T follicular helper cell (primary cell): ENCODE measurements around the gene DCUN1D3.
"Not testable (repeated sequence)": the region's sequence is repeated elsewhere in the genome, so short reads cannot be mapped to it uniquely, and the experiment has no call there.

Experiments used
- DNase-seq: peaks from one replicate; pipeline ENCODE4 v3.0.0-alpha.2; 2020; ENCODE audit warnings: low read depth

DCUN1D3 gene

GRCh38 chr16:20822521-20823325 is 77.4 kb downstream of the DCUN1D3 start:
- no peak for DNase-seq

- no peak for DNase-seq
Observed at GRCh38 chr16:20821682-20822081, 78.5 kb downstream of the DCUN1D3 start.

GRCh38 chr16:20818929-20819585 is 81.1 kb downstream of the DCUN1D3 start:
- DNase-seq, result no peak

GRCh38 chr16:20814784-20815183 is 85.4 kb downstream of the DCUN1D3 start:
- no peak for DNase-seq

GRCh38 chr16:20812510-20812909 is 87.6 kb downstream of the DCUN1D3 start:
- no peak for DNase-seq

- no peak for DNase-seq
Observed at GRCh38 chr16:20811889-20812439, 88.2 kb downstream of the DCUN1D3 start.

- no peak for DNase-seq
Observed at GRCh38 chr16:20807862-20808261, 92.3 kb downstream of the DCUN1D3 start.

- peak; percentile 56 for DNase-seq
Observed at GRCh38 chr16:20806168-20807050, 93.7 kb downstream of the DCUN1D3 start, which contains the start of the genes ERI2 and REXO5. ERI2 (minus strand) TSS chr16:20806472; CDS start chr16:20806430, 42 bp downstream. REXO5 (plus strand) TSS chr16:20806527; CDS start chr16:20806954, 427 bp downstream.

- DNase-seq, result not testable (repeated sequence)
Observed at GRCh38 chr16:20805684-20806167, 94.4 kb downstream of the DCUN1D3 start.
